ENCODE measurements around the gene RPAP3.

The RPAP3 gene

DNA sequence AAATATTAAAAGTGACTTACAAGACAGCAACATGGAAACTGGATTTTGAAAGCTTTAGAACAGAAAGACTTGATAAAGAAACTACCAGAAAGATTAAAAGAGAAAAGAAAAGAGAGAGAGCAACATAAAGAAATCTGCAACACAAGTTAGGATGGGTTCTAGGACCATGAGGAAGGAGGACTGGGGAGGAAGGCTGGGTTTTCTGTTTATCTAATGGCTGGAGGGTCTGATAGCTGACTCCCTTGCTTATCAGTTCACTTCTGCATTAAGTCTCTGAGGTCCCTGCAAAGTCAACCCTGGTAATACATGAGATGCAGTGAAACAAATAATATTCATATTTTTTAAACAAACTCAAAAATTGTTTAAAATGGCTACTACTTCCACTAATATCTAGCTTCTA lies 90.1 kb downstream of the RPAP3 start:
- H3K4me3 ChIP-seq (ENCODE audit: low read depth in 1 of 5, low read length in 5 of 5) = no peak overlapping the region
- H3K27ac ChIP-seq (ENCODE audit: low read depth, low read length) = no peak overlapping the region
- no peak overlapping the region for H3K9ac ChIP-seq (ENCODE audit: low read length in 5 of 5)
- no peaks in the 10 kb centered on the region for H3K27me3 ChIP-seq (ENCODE audit: control insufficient read depth in 5 of 5, insufficient read depth in 4 of 5, low read length in 5 of 5)
- H3K9me3 ChIP-seq (ENCODE audit: control insufficient read depth in 5 of 5, low read length in 5 of 5) = peaks cover 0 to 6% (median 6%) of the 10 kb centered on the region in 5 donors
- H3K36me3 ChIP-seq (ENCODE audit: control insufficient read depth in 5 of 5, insufficient read depth in 5 of 5, low read length in 5 of 5) = no peaks in the 10 kb centered on the region
- no peaks in the 10 kb centered on the region for H3K4me1 ChIP-seq (ENCODE audit: control insufficient read depth in 5 of 5, insufficient read depth in 5 of 5, low read length in 5 of 5)

DNA sequence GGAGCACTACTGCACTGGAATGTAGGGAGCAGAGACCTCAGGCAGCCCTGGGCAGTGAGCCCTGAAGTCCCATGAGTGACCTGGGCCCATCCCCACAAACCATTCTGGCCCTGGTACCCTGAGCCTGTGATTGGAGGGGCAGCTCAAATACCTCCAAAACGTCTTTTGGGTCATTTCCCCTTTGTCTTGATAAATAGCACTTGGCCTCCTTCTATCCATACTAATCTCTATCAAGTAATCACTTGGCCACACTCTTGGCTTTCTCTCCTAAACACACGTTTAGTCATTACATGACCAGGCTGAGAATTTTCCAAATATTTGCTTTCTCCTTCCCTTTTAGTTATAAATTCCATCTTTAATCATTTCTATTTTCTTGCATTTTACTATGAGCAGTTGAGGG lies 91.3 kb downstream of the RPAP3 start:
- no peak overlapping the region for H3K4me3 ChIP-seq (ENCODE audit: low read depth in 1 of 5, low read length in 5 of 5)
- no peaks in the 10 kb centered on the region for H3K4me1 ChIP-seq (ENCODE audit: control insufficient read depth in 5 of 5, insufficient read depth in 5 of 5, low read length in 5 of 5)
- H3K9ac ChIP-seq (ENCODE audit: low read length in 5 of 5) = no peak overlapping the region
- no peak overlapping the region for H3K27ac ChIP-seq (ENCODE audit: low read depth, low read length)
- no peaks in the 10 kb centered on the region for H3K36me3 ChIP-seq (ENCODE audit: control insufficient read depth in 5 of 5, insufficient read depth in 5 of 5, low read length in 5 of 5)
- H3K9me3 ChIP-seq (ENCODE audit: control insufficient read depth in 5 of 5, low read length in 5 of 5) = peaks cover 0 to 6% (median 6%) of the 10 kb centered on the region in 5 donors
- no peaks in the 10 kb centered on the region for H3K27me3 ChIP-seq (ENCODE audit: control insufficient read depth in 5 of 5, insufficient read depth in 4 of 5, low read length in 5 of 5)

DNA sequence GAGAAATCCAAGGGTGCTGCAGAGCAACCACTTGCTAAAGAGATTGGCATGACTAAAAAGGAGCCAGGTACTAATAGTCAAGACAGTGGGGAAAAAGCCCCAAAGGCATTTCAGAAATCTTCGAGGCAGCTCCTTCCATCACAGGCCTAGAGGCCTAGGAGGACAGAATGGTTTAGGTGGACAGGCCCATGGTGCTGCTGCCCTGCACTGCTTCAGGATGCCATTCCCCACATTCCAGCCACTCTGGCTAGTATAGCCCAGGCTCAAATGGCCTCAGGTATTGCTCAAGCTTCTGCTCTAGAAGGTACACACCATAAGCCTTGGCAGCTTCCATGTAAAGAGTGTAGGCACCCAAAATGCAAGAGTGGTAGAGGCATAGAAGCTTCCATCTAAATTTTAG lies 92.9 kb downstream of the RPAP3 start:
- Histone ChIP-seq H3K4me3 (ENCODE audit: low read depth in 1 of 5, low read length in 5 of 5) (no peak overlapping the region), H3K36me3 (ENCODE audit: control insufficient read depth in 5 of 5, insufficient read depth in 5 of 5, low read length in 5 of 5) (no peaks in the 10 kb centered on the region), H3K4me1 (ENCODE audit: control insufficient read depth in 5 of 5, insufficient read depth in 5 of 5, low read length in 5 of 5) (no peaks in the 10 kb centered on the region), H3K27me3 (ENCODE audit: control insufficient read depth in 5 of 5, insufficient read depth in 4 of 5, low read length in 5 of 5) (no peaks in the 10 kb centered on the region), H3K9ac (ENCODE audit: low read length in 5 of 5) (no peak overlapping the region), H3K9me3 (ENCODE audit: control insufficient read depth in 5 of 5, low read length in 5 of 5) (peaks cover 0 to 6% (median 6%) of the 10 kb centered on the region in 5 donors), H3K27ac (ENCODE audit: low read depth, low read length) (no peak overlapping the region)

DNA sequence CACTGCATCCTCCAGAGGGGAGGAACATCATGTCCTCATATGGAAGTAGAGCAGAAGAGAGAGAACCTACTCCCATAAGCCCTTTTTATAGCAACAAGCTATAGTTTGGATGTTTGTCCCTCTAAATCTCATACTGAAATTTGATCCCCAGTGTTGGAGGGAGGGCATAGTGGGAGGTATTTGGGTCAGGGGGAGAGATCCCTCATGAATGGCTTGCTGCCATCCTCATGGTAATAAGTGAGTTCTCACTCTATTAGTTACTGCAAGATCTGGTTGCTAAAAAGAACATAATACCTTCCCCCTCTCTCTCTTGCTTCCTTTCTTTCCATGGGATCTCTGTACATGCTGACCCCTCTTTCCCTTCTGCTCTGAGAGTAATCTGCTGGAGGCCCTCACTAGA lies 93.9 kb downstream of the RPAP3 start:
- Histone ChIP-seq H3K36me3 (ENCODE audit: control insufficient read depth in 5 of 5, insufficient read depth in 5 of 5, low read length in 5 of 5) (no peaks in the 10 kb centered on the region), H3K9ac (ENCODE audit: low read length in 5 of 5) (no peak overlapping the region), H3K27me3 (ENCODE audit: control insufficient read depth in 5 of 5, insufficient read depth in 4 of 5, low read length in 5 of 5) (no peaks in the 10 kb centered on the region), H3K27ac (ENCODE audit: low read depth, low read length) (no peak overlapping the region), H3K9me3 (ENCODE audit: control insufficient read depth in 5 of 5, low read length in 5 of 5) (peaks cover 0 to 14% (median 6%) of the 10 kb centered on the region in 5 donors), H3K4me3 (ENCODE audit: low read depth in 1 of 5, low read length in 5 of 5) (no peak overlapping the region), H3K4me1 (ENCODE audit: control insufficient read depth in 5 of 5, insufficient read depth in 5 of 5, low read length in 5 of 5) (no peaks in the 10 kb centered on the region)

All from subcutaneous abdominal adipose tissue (tissue), 5 donors.